Astrocyte of the spinal cord (primary cell): Measurements from ENCODE around the gene DDX59.
A peak's percentile ranks its signal among the peaks of the same experiment; 100 is the strongest.

Experiments used
- DNase-seq: peaks from one replicate; pipeline ENCODE4 v3.0.0; 2011; ENCODE audit warnings: low read depth, low spot score
- H3K4me3 ChIP-seq: 2 replicates; pipeline ENCODE4 v1.5.1; 2011; ENCODE audit warnings: low read depth, mild to moderate bottlenecking, low read length, moderate library complexity
- CTCF ChIP-seq: IDR thresholded peaks from 2 replicates; pipeline ENCODE4 v1.5.1; 2012; ENCODE audit warnings: low read depth, mild to moderate bottlenecking, low read length, inconsistent platforms
- in situ Hi-C: cut with HindIII; loops from 2 replicates; pipeline ENCODE4 v1.10.0; 2017; ENCODE audit warnings: low sequenced_read_pairs

The DDX59 gene

GRCh38 chr1:200669314-200670241 lies at the start of gene DDX59:
Gene DDX59 (minus strand): TSS chr1:200669907. CDS start chr1:200666740, 3,167 bp downstream.
- H3K4me3 ChIP-seq: peak within 1 kb of the TSS; percentile 69
- DNase-seq: peak; percentile 99
- in situ Hi-C loops: no loop called here
- TF ChIP-seq CTCF: no peak

- in situ Hi-C loops: no loop called here
- H3K4me3 ChIP-seq: no peak overlapping the region
- DNase-seq: no peak
- no peak for TF ChIP-seq CTCF
Measured at GRCh38 chr1:200714504-200715187, 44.9 kb upstream of the DDX59 start.

DNA sequence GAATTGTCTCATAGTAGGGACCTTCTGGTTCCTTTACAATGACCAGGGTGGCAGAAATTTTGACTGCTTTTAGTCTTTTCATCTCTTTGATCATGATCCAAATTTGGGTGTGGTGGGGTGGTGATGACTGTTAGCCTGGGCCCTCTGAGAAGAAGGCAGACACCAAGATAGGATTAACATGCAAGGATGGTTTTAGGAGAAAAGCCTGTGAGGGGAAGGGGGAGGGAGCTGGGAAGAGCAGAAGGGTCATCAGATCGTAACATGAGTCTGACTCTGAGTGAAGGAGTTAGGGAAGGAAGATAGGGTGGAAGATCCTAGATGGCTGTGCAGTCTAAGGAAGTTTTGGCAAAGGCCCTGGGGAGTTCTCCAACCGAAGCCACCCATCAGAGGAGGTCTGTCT lies 40.5 kb upstream of the DDX59 start:
- no peak overlapping the region for H3K4me3 ChIP-seq
- no peak for DNase-seq
- TF ChIP-seq CTCF: no peak
- in situ Hi-C loops: no loop called here

GRCh38 chr1:200708769-200709168 lies 39.1 kb upstream of the DDX59 start:
- in situ Hi-C loops: no loop called here
- DNase-seq: no peak
- no peak overlapping the region for H3K4me3 ChIP-seq
- TF ChIP-seq CTCF: no peak

DNA sequence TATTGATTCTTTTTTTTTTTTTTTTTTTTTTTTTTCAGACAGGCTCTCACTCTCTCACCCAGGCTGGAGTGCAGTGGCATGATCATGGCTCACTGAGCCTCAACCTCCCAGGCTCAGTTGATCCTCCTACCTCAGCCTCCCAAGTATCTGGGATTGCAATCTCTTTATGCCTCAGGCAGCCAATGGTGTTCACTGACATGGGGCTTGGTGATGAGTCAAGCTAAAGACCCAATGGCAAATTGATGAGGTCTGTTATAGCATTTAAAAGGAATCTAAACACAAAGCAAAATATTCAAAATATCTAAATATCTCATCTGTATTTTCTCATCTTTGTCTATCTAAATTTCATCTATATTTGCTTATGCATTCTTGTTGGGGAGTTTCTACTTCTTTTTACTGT lies 38.5 kb upstream of the DDX59 start:
- H3K4me3 ChIP-seq: no peak overlapping the region
- no peak for DNase-seq
- in situ Hi-C loops: no loop called here
- no peak for TF ChIP-seq CTCF

DNA sequence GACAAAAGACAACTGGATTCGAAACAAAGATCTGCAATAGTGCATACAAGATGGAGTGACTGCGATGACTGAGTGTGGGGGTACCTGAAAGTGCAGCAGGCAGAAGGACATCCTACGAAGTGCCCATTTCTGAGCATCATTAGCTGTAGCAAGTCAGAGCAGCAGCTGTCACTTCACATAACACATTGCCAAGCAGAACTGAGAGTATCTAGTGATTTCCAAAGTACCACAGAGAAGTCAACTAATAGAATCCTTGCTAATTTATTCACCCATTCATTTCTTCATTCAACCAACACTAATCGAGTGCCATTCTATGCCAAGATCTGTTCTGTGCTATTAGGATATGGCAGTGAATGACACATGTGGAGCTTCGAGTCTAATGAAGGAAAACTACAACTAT lies 37.4 kb upstream of the DDX59 start:
- no peak for TF ChIP-seq CTCF
- no peak for DNase-seq
- H3K4me3 ChIP-seq: no peak overlapping the region
- in situ Hi-C loops: no loop called here
